Upper lobe of left lung (tissue), 6 donors: ENCODE data around the gene MYO7A. TPM values are rescaled to one million over a fixed set of nuclear protein-coding genes. Genes with fewer than 3 reads are reported as not detected.

Experiments
- ATAC-seq, 2 donors: fragments of 200-7000 bp; cut with Tn5 transposase; one replicate each; pipeline ENCODE4 v1.9.1; 2022; ENCODE audit warnings: mild to moderate bottlenecking in 2 of 2, moderate library complexity in 2 of 2; ENCODE audit not compliant: low FRiP score in 2 of 2
- DNase-seq, 2 donors: peaks; one replicate each; pipeline ENCODE4 v3.0.0-alpha.2; 2019 to 2020
- H3K27ac ChIP-seq, 4 donors: fragments of 200-600 bp; sonication (generic); one replicate each; pipeline ENCODE4 v1.5.1; 2016 to 2019
- H3K27me3 ChIP-seq, 4 donors: fragments of 200-600 bp; sonication (generic); one replicate each; pipeline ENCODE4 v1.5.1; 2017 to 2019
- H3K36me3 ChIP-seq, 4 donors: fragments of 200-600 bp; sonication (generic); one replicate each; pipeline ENCODE4 v1.5.1; 2016 to 2019
- H3K4me1 ChIP-seq, 4 donors: fragments of 200-600 bp; sonication (generic); one replicate each; pipeline ENCODE4 v1.5.1; 2018 to 2019
- H3K4me3 ChIP-seq, 4 donors: fragments of 200-600 bp; sonication (generic); one replicate each; pipeline ENCODE4 v1.5.1; 2017 to 2019; ENCODE audit warnings: mild to moderate bottlenecking in 2 of 4, moderate library complexity in 1 of 4
- H3K9me3 ChIP-seq, 4 donors: fragments of 200-600 bp; sonication (generic); one replicate each; pipeline ENCODE4 v1.5.1; 2018 to 2019
- CTCF ChIP-seq, 6 experiments: fragments of 450-650 bp in 4 of 6; fragments of 200-600 bp in 2 of 6; sonication (generic) in 2 of 6; IDR thresholded peaks; one replicate each; pipeline ENCODE4 v1.5.1; 2016 to 2019; ENCODE audit warnings: antibody characterized with exemption in 6 of 6
- EP300 ChIP-seq, 4 donors: sonication (generic); formaldehyde crosslinking; IDR thresholded peaks; one replicate each; pipeline ENCODE4 v1.5.1; 2017; ENCODE audit warnings: antibody characterized with exemption in 4 of 4, control low read depth in 2 of 4
- POLR2A ChIP-seq, 4 donors: fragments of 450-650 bp; IDR thresholded peaks; one replicate each; pipeline ENCODE4 v1.5.1; 2016 to 2017; ENCODE audit warnings: antibody characterized with exemption in 4 of 4, mild to moderate bottlenecking in 2 of 4
- POLR2AphosphoS5 ChIP-seq, 2 donors: sonication (generic); formaldehyde crosslinking; IDR thresholded peaks; one replicate each; pipeline ENCODE4 v1.5.1; 2017; ENCODE audit warnings: antibody characterized with exemption in 2 of 2
- WGBS, 2 donors: methylation state at CpG; one replicate each; pipeline ENCODE4 v1.1.5; 2017 to 2018; 5-methylcytosine and 5-hydroxymethylcytosine counted together
- total RNA-seq, 6 donors: library from RNA; depleted of rRNA in 4 of 6; stranded (reverse); fragments of >200 nt in 4 of 6; gene quantifications; one replicate each; pipeline versions ENCODE4 v1.1.0 to v1.2.1, GENCODE V29; 2016 to 2021
- donor health status: DM: no; HTN: no; CAD: no; lungs with moderate emphysema.
- donor health status: DM: no; HTN: yes; CAD: no; lungs with severe emphysema.

The MYO7A gene
- total RNA-seq, 6 donors from 2014 or later, result 2.4 to 27.2 (median 6.2) TPM

GRCh38 chr11:77233011-77233410, 105.0 kb downstream of the MYO7A start:
- Histone ChIP-seq H3K36me3 (no peaks in the 10 kb centered on the region), H3K27me3 (no peaks in the 10 kb centered on the region), H3K27ac (no peak overlapping the region), H3K4me1 (no peaks in the 10 kb centered on the region), H3K9me3 (no peaks in the 10 kb centered on the region), H3K4me3 (no peak overlapping the region)
- WGBS, 2 donors, result 91% methylated on average over 3 of the region's 3 CpGs
- DNase-seq, result no peak
- no peak for ATAC-seq
- no peak for TF ChIP-seq EP300 (IDR thresholded peaks at IDR 0.05)
- TF ChIP-seq POLR2AphosphoS5 (IDR thresholded peaks at IDR 0.05), result no peak

- Histone ChIP-seq H3K27me3 (no peaks in the 10 kb centered on the region), H3K4me3 (no peak overlapping the region), H3K4me1 (no peaks in the 10 kb centered on the region), H3K27ac (no peak overlapping the region), H3K36me3 (no peaks in the 10 kb centered on the region), H3K9me3 (no peaks in the 10 kb centered on the region)
- ATAC-seq (no peak), DNase-seq (no peak)
- TF ChIP-seq POLR2A (IDR thresholded peaks at IDR 0.05) (no peak), POLR2AphosphoS5 (IDR thresholded peaks at IDR 0.05) (no peak), EP300 (IDR thresholded peaks at IDR 0.05) (no peak), CTCF (IDR thresholded peaks at IDR 0.05) (no peak)
These were observed 108.9 kb downstream of the MYO7A start for GRCh38 chr11:77236901-77237300.

- Histone ChIP-seq H3K9me3 (no peaks in the 10 kb centered on the region), H3K4me1 (no peaks in the 10 kb centered on the region), H3K27me3 (no peaks in the 10 kb centered on the region), H3K36me3 (no peaks in the 10 kb centered on the region), H3K27ac (no peak overlapping the region), H3K4me3 (no peak overlapping the region)
- ATAC-seq (peak in 1 of 2 donors; percentile 47), DNase-seq (no peak)
- no peak for TF ChIP-seq POLR2A (IDR thresholded peaks at IDR 0.05)
- no peak for TF ChIP-seq CTCF (IDR thresholded peaks at IDR 0.05)
- no peak for TF ChIP-seq POLR2AphosphoS5 (IDR thresholded peaks at IDR 0.05)
- TF ChIP-seq EP300 (IDR thresholded peaks at IDR 0.05), result no peak
- 90 to 92% methylated on average over 7 of the region's 7 CpGs for WGBS, 2 donors
These were observed 116.4 kb downstream of the MYO7A start for GRCh38 chr11:77244277-77245027.

- no peak for TF ChIP-seq EP300 (IDR thresholded peaks at IDR 0.05)
- no peak for TF ChIP-seq CTCF (IDR thresholded peaks at IDR 0.05)
- no peak for TF ChIP-seq POLR2AphosphoS5 (IDR thresholded peaks at IDR 0.05)
- TF ChIP-seq POLR2A (IDR thresholded peaks at IDR 0.05), result no peak
- ATAC-seq, result no peak
- WGBS, 2 donors, result 76 to 91% methylated on average over 3 of the region's 3 CpGs
These were observed 121.4 kb downstream of the MYO7A start for GRCh38 chr11:77249427-77249826.

GRCh38 chr11:77250881-77251640, 123.0 kb downstream of the MYO7A start:
- Histone ChIP-seq H3K4me3 (no peak overlapping the region), H3K36me3 (no peaks in the 10 kb centered on the region), H3K4me1 (no peaks in the 10 kb centered on the region), H3K9me3 (no peaks in the 10 kb centered on the region), H3K27ac (no peak overlapping the region), H3K27me3 (no peaks in the 10 kb centered on the region)
- DNase-seq (no peak), ATAC-seq (no peak)
- no peak for TF ChIP-seq POLR2A (IDR thresholded peaks at IDR 0.05)
- TF ChIP-seq CTCF (IDR thresholded peaks at IDR 0.05), result no peak
- TF ChIP-seq EP300 (IDR thresholded peaks at IDR 0.05), result no peak
- no peak for TF ChIP-seq POLR2AphosphoS5 (IDR thresholded peaks at IDR 0.05)
- WGBS, 2 donors, result 96 to 100% methylated on average over 1 of the region's 1 CpG

More at GRCh38 chr11:77249427-77249826, 121.4 kb downstream of the MYO7A start:
- DNase-seq, result no peak
- Histone ChIP-seq H3K4me3 (no peak overlapping the region), H3K27me3 (no peaks in the 10 kb centered on the region), H3K4me1 (no peaks in the 10 kb centered on the region), H3K27ac (no peak overlapping the region), H3K36me3 (no peaks in the 10 kb centered on the region), H3K9me3 (no peaks in the 10 kb centered on the region)
